CD14-positive monocyte (primary cell): ENCODE results near the gene AZIN2. TPM values are rescaled to one million over a fixed set of nuclear protein-coding genes. Genes with fewer than 3 reads are reported as not detected.

Experiments used
- DNase-seq, 3 donors: peaks; one replicate each; pipeline ENCODE4 v3.0.0-alpha.2; 2011 to 2022
- H2AFZ ChIP-seq: 2 replicates; pipeline ENCODE4 v1.6.0; 2012; ENCODE audit warnings: mild to moderate bottlenecking, low read depth, low read length, inconsistent platforms; ENCODE audit not compliant: insufficient read depth, poor library complexity, severe bottlenecking
- H3K27ac ChIP-seq, 2 donors: 1 replicate in 1 of 2; 2 replicates in 1 of 2; pipeline ENCODE4 v1.5.1; 2012 to 2013; ENCODE audit warnings: low read length in 2 of 2, control low read depth in 1 of 2, inconsistent platforms in 1 of 2, low read depth in 1 of 2, mild to moderate bottlenecking in 1 of 2
- H3K27me3 ChIP-seq, 2 donors: one replicate each; pipeline versions ENCODE4 v1.6.0 to v1.6.1; 2011 to 2013; ENCODE audit warnings: low read length in 2 of 2; ENCODE audit not compliant: control insufficient read depth in 2 of 2, insufficient read depth in 2 of 2
- H3K36me3 ChIP-seq, 2 donors: replicated peaks in 1 of 2; 1 replicate in 1 of 2; 2 replicates in 1 of 2; pipeline versions ENCODE4 v1.5.1 to v1.6.1; 2012 to 2013; ENCODE audit warnings: low read length in 2 of 2, control low read depth in 1 of 2, inconsistent platforms in 1 of 2, mild to moderate bottlenecking in 1 of 2; ENCODE audit not compliant: insufficient read depth in 2 of 2, control insufficient read depth in 1 of 2
- H3K4me1 ChIP-seq, 2 donors: 1 replicate in 1 of 2; 2 replicates in 1 of 2; pipeline versions ENCODE4 v1.5.1 to v1.6.1; 2012 to 2013; ENCODE audit warnings: low read length in 2 of 2, control low read depth in 1 of 2, inconsistent platforms in 1 of 2, mild to moderate bottlenecking in 1 of 2, moderate library complexity in 1 of 2; ENCODE audit not compliant: insufficient read depth in 2 of 2, control insufficient read depth in 1 of 2
- H3K4me2 ChIP-seq: replicated peaks from 2 replicates; pipeline ENCODE3; 2012; ENCODE audit warnings: low read length, moderate library complexity, mild to moderate bottlenecking; ENCODE audit not compliant: poor library complexity, severe bottlenecking; ENCODE audit errors: extremely low read depth
- H3K4me3 ChIP-seq, 3 experiments: fragments of 200-600 bp in 1 of 3; sonication (generic) in 1 of 3; replicated peaks in 1 of 3; 1 replicate in 2 of 3; 2 replicates in 1 of 3; pipeline ENCODE4 v1.5.1; 2011 to 2013; ENCODE audit warnings: low read length in 3 of 3, mild to moderate bottlenecking in 3 of 3, control low read depth in 2 of 3, low read depth in 2 of 3, inconsistent platforms in 1 of 3, moderate library complexity in 1 of 3
- H3K79me2 ChIP-seq: 2 replicates; pipeline ENCODE4 v1.6.0; 2012; ENCODE audit warnings: mild to moderate bottlenecking, control low read depth, inconsistent platforms, low read length, moderate library complexity; ENCODE audit not compliant: insufficient read depth
- H3K9ac ChIP-seq: 2 replicates; pipeline ENCODE4 v1.6.0; 2017; ENCODE audit warnings: low read length, mild to moderate bottlenecking; ENCODE audit not compliant: insufficient read depth, poor library complexity, severe bottlenecking
- H3K9me3 ChIP-seq, 2 donors: replicated peaks in 1 of 2; 1 replicate in 1 of 2; 2 replicates in 1 of 2; pipeline versions ENCODE4 v1.5.1 to v1.6.1; 2012 to 2013; ENCODE audit warnings: low read length in 2 of 2, control low read depth in 1 of 2; ENCODE audit not compliant: control insufficient read depth in 1 of 2, insufficient read depth in 1 of 2
- H4K20me1 ChIP-seq: 2 replicates; pipeline ENCODE4 v1.6.0; 2012; ENCODE audit warnings: mild to moderate bottlenecking, low read length, control low read depth, moderate library complexity; ENCODE audit not compliant: insufficient read depth
- H3K27ac Mint-ChIP-seq, 7 donors: one replicate each; pipeline ENCODE4 v1.8.0; 2020; ENCODE audit warnings: mild to moderate bottlenecking in 7 of 7, mixed read lengths in 7 of 7, moderate library complexity in 6 of 7, inconsistent platforms in 2 of 7
- H3K27me3 Mint-ChIP-seq, 3 donors: one replicate each; pipeline ENCODE4 v1.8.0; 2021 to 2022; ENCODE audit warnings: low read depth in 3 of 3, mild to moderate bottlenecking in 3 of 3, mixed read lengths in 3 of 3, moderate library complexity in 3 of 3, inconsistent platforms in 1 of 3
- H3K36me3 Mint-ChIP-seq, 2 donors: one replicate each; pipeline ENCODE4 v1.8.0; 2020; ENCODE audit warnings: mixed read lengths in 2 of 2, inconsistent platforms in 1 of 2, mild to moderate bottlenecking in 1 of 2
- H3K4me1 Mint-ChIP-seq: one replicate; pipeline ENCODE4 v1.8.0; 2020; ENCODE audit warnings: mild to moderate bottlenecking, mixed read lengths
- H3K4me3 Mint-ChIP-seq, 2 donors: one replicate each; pipeline ENCODE4 v1.8.0; 2020; ENCODE audit warnings: mild to moderate bottlenecking in 2 of 2, mixed read lengths in 2 of 2, moderate library complexity in 1 of 2
- H3K9me3 Mint-ChIP-seq, 7 donors: one replicate each; pipeline ENCODE4 v1.8.0; 2020 to 2022; ENCODE audit warnings: mixed read lengths in 7 of 7, mild to moderate bottlenecking in 6 of 7, moderate library complexity in 6 of 7, inconsistent platforms in 2 of 7
- CTCF ChIP-seq: fragments of 200-600 bp; IDR thresholded peaks from one replicate; pipeline ENCODE4 v1.8.0; 2022; ENCODE audit warnings: antibody characterized with exemption, mild to moderate bottlenecking
- WGBS: methylation state at CpG from one replicate; pipeline ENCODE4 v1.1.5; 2013; ENCODE audit warnings: missing lambda C conversion rate; ENCODE audit not compliant: insufficient coverage; 5-methylcytosine and 5-hydroxymethylcytosine counted together
- intact Hi-C, 2 donors: fragments of 100-400 bp; cut with micrococcal nuclease; formaldehyde crosslinking; loops; one replicate each; pipeline versions ENCODE4 v1.15.0 to v1.15.1; 2023
- polyA plus RNA-seq, 3 donors: library from polyadenylated mRNA; depleted of rRNA in 1 of 3; unstranded in 2 of 3; stranded (reverse) in 1 of 3; fragments of 300-500 nt in 2 of 3; fragments of >200 nt in 1 of 3; fragmentation: Illumina TruSeq in 2 of 3; gene quantifications; 1 replicate in 2 of 3; 2 replicates in 1 of 3; pipeline ENCODE4 v1.2.3, GENCODE V29; 2012 to 2021

Gene AZIN2
- polyA plus RNA-seq, 3 donors, result 0.03 to 0.89 TPM; not detected in 1

- H3K36me3 ChIP-seq, result no peaks in the 10 kb centered on the region
- H3K9ac ChIP-seq, result no peak overlapping the region
- H3K9me3 ChIP-seq, result no peaks in the 10 kb centered on the region
- no peak for TF ChIP-seq CTCF
- H3K4me2 ChIP-seq, result no peak overlapping the region
- H3K27me3 Mint-ChIP-seq, result peaks cover 2 to 4% (median 4%) of the 10 kb centered on the region in 3 donors
- H3K4me3 ChIP-seq, result no peak overlapping the region
- H3K36me3 Mint-ChIP-seq, result no peaks in the 10 kb centered on the region
- DNase-seq, result no peak
- WGBS, result 92% methylated on average over 10 of the region's 13 CpGs
- H3K27ac ChIP-seq, result no peak overlapping the region
- no peaks in the 10 kb centered on the region for H3K27me3 ChIP-seq
- H2AFZ ChIP-seq, result no peak overlapping the region
- no peak overlapping the region for H3K4me3 Mint-ChIP-seq
- no peaks in the 10 kb centered on the region for H4K20me1 ChIP-seq
- no peaks in the 10 kb centered on the region for H3K79me2 ChIP-seq
- no peaks in the 10 kb centered on the region for H3K4me1 ChIP-seq
- H3K4me1 Mint-ChIP-seq, result no peaks in the 10 kb centered on the region
- H3K27ac Mint-ChIP-seq, result no peak overlapping the region
- intact Hi-C loops, result no loop called here
- no peaks in the 10 kb centered on the region for H3K9me3 Mint-ChIP-seq
Measured at GRCh38 chr1:33117440-33118085, 36.6 kb downstream of the AZIN2 start.

- Mint-ChIP-seq H3K9me3 (no peaks in the 10 kb centered on the region), H3K4me1 (no peaks in the 10 kb centered on the region), H3K4me3 (no peak overlapping the region), H3K27ac (peak overlapping the region in 1 of 7 donors; percentile 55), H3K27me3 (peaks cover 4 to 9% (median 8%) of the 10 kb centered on the region in 3 donors), H3K36me3 (no peaks in the 10 kb centered on the region)
- intact Hi-C loops, result no loop called here
- Histone ChIP-seq H3K27me3 (no peaks in the 10 kb centered on the region), H3K4me1 (no peaks in the 10 kb centered on the region), H4K20me1 (no peaks in the 10 kb centered on the region), H3K36me3 (no peaks in the 10 kb centered on the region), H3K9me3 (no peaks in the 10 kb centered on the region), H3K4me3 (no peak overlapping the region), H3K27ac (no peak overlapping the region), H3K4me2 (no peak overlapping the region), H3K79me2 (no peaks in the 10 kb centered on the region), H2AFZ (no peak overlapping the region), H3K9ac (no peak overlapping the region)
- WGBS, result 96% methylated on average over 4 of the region's 4 CpGs
- no peak for TF ChIP-seq CTCF
- no peak for DNase-seq
Measured at GRCh38 chr1:33118274-33118673, 37.3 kb downstream of the AZIN2 start.
